Measurements from ENCODE around the gene ELL.
A peak's percentile ranks its signal among the peaks of the same experiment; 100 is the strongest.

The ELL gene

DNA sequence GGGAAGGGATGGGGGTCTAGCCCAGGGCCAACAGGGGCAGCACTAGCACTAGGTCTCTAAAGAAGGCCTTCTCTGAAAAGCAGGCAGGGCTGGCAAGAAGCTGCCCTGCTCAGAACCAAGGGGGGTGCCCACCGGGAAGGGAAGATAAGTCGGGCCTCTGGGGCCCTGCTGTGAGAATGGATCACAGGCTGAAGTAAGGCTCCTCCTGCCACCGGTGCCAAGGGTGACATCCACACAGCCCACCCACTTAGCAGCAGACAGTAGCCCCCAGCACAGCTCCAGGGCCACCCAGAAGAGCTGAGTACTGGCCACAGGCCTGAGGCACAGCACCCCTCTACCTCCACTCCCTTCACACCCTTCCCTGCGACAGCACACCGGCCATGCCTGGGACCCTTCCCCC lies 5.9 kb downstream of the ELL start:
- POLR2A ChIA-PET (ENCODE audit: low non-redundant PET), result no interaction called here
- peak overlapping the region; percentile 71 for H3K27ac ChIP-seq
- TF ChIP-seq, protein P1, sequence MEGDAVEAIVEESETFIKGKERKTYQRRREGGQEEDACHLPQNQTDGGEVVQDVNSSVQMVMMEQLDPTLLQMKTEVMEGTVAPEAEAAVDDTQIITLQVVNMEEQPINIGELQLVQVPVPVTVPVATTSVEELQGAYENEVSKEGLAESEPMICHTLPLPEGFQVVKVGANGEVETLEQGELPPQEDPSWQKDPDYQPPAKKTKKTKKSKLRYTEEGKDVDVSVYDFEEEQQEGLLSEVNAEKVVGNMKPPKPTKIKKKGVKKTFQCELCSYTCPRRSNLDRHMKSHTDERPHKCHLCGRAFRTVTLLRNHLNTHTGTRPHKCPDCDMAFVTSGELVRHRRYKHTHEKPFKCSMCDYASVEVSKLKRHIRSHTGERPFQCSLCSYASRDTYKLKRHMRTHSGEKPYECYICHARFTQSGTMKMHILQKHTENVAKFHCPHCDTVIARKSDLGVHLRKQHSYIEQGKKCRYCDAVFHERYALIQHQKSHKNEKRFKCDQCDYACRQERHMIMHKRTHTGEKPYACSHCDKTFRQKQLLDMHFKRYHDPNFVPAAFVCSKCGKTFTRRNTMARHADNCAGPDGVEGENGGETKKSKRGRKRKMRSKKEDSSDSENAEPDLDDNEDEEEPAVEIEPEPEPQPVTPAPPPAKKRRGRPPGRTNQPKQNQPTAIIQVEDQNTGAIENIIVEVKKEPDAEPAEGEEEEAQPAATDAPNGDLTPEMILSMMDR (conservative IDR thresholded peaks at IDR 0.05; ENCODE audit: low read depth), result no peak
- no peak for DNase-seq (ENCODE audit: low spot score)
- CTCF ChIA-PET, result interaction anchor here (0.6 kb wide), 2 partner anchors 50 to 139 kb away, joined by 3 read pairs; no protein-coding TSS in a partner anchor

DNA sequence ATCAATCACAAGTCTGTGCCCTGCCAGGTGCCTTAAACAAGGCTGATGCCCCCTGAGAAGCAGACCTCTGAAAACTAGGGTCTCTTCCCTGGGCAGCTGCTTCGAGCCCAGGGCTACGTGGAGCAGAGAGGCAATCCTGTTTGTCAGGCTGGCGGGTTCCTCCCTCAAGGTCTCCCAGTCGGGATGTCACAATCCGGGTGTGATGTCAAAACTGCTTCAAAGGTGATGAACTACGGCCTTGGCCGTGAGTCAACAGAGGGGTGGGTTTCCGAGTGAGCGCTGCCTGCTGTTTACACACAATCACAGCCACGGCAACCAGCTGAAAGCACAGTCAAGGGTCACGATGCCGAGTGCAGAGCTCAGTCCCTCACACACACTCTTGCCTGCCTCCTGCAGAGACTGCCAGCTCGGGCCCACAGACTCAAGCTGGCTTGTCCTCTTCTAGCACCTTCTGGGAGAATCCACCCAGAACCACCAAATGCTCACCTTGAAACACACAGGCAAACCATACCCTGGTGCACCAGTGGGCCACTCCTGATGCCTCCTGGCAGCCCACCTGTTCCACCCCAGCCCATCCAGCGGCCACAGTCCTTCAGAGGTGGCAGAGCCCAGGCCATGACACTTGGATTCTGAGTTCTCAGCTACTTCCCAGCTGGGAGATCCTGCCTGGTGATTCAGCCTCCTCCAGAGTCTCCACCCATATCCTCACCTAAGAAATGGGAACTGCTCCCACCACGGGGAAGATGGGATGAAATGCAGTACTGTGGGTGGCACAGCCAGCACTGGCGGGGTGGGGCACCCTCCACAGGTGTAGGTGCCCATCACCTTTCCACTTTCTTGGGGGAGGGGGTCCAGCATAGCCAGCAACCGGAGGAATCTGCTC lies 6.8 kb downstream of the ELL start:
- POLR2A ChIA-PET (ENCODE audit: low non-redundant PET), result no interaction called here
- TF ChIP-seq, protein P1 (conservative IDR thresholded peaks at IDR 0.05; ENCODE audit: low read depth), result no peak
- DNase-seq (ENCODE audit: low spot score), result peak; percentile 37
- CTCF ChIA-PET, result interaction anchor here (0.9 kb wide), 1 partner anchor 18 kb away, joined by 4 read pairs; no protein-coding TSS in a partner anchor
- H3K27ac ChIP-seq, result peak overlapping the region; percentile 71

DNA sequence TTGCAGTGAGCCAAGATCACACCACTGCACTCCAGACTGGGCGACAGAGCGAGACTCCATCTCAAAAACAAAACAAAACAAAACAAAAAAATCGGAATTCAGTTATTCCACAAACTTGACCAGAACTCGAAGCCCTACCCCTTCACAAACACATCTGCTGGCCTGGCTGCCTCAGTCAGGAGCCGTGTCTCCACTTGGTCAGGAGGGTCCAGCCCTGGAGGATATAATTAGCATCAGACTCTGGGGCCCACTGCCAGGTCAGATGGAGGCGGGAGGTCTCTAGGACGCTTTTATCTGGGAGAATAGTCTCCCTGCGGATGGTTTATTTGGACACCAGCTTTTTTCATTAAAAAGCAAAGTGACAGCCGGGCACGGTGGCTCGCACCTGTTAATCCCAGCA lies 8.0 kb downstream of the ELL start:
- TF ChIP-seq, protein P1 (conservative IDR thresholded peaks at IDR 0.05; ENCODE audit: low read depth), result no peak
- POLR2A ChIA-PET (ENCODE audit: low non-redundant PET), result no interaction called here
- CTCF ChIA-PET, result no interaction called here
- no peak for DNase-seq (ENCODE audit: low spot score)
- peak overlapping the region; percentile 44 for H3K27ac ChIP-seq

DNA sequence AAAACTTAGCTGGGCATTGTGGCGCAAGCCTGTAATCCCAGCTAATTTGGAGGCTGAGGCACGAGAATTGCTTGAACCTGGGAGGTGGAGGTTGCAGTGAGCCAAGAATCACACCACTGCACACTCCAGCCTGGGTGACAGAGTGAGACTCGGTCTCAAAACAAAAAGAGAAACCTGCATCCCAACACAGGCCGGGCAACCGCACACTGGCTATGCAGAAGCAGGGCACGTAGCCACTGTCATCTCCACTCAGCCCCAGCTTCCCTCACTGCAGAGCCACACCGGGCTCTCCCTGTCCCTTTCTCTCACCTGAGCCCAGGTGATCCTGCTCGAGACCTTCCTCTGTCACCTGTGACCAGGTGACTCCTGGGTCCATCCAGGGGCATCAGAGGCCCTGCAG lies 11.7 kb downstream of the ELL start:
- no peak for DNase-seq (ENCODE audit: low spot score)
- POLR2A ChIA-PET (ENCODE audit: low non-redundant PET), result no interaction called here
- TF ChIP-seq, protein P1 (conservative IDR thresholded peaks at IDR 0.05; ENCODE audit: low read depth), result no peak
- H3K27ac ChIP-seq, result peak overlapping the region; percentile 60
- CTCF ChIA-PET, result interaction anchor here (1.2 kb wide), 1 partner anchor 9 kb away, joined by 5 read pairs; no protein-coding TSS in a partner anchor

DNA sequence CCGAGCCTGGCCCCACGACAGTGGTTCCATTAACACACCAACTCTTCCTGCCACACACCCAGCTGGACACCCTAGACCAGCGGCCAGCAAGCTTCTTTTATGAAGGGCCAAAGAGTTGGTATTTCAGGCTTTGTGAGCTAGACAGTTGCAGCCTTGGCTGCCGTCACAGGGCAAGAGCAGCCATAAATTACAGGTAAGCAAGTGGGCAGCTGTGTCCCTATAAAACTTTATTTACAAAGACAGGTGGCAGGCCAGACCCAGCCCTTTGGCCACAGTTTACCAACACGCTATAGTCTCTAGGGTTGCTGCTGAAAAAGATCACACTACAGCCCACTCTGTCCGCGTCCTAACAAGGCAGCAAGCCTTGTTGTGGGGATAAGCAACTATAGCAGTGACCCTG lies 13.3 kb downstream of the ELL start:
- TF ChIP-seq, protein P1 (conservative IDR thresholded peaks at IDR 0.05; ENCODE audit: low read depth), result no peak
- ChIA-PET CTCF (interaction anchor here (0.8 kb wide), 1 partner anchor 12 kb away, joined by 4 read pairs; no protein-coding TSS in a partner anchor), POLR2A (ENCODE audit: low non-redundant PET) (no interaction called here)
- H3K27ac ChIP-seq, result peak overlapping the region; percentile 60
- no peak for DNase-seq (ENCODE audit: low spot score)

DNA sequence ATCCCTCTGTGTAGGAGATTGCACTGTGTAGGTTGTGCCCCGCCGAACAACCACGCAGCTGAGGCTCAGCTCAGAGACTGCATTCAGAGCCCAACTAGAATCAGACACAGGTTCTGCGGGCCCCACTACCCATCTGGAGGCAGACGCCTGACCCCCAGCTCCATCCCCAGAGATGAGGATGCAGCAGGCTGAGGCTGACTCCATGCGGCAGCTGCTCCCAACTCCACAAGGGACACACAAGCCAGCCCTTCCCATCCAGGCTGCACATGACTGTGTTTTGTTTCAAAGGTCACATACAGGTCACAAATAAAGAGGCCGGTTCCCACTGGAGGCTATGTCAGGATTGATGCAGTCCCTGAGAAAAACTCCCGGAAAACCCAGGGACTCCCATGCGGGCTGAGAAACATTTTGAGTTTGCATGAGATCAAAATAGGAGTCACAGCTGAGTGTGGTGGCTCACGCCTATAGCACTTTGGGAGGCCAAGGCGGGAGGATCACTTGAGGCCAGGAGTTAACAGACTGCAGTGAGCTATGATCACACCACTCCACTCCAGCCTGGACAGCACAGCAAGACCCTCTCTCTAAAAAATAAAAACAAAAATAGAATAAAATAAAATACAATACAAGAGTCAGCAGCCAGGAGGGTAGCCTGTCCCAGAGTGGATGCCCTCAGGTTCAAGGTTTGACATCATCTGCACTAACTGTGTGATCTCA lies 14.0 kb downstream of the ELL start:
- CTCF ChIA-PET, result interaction anchor here (1.3 to 2.0 kb wide), 3 partner anchors 12 to 57 kb away, joined by 7 read pairs; no protein-coding TSS in a partner anchor

More for the DNA sequence above, 14.0 kb downstream of the ELL start:
- TF ChIP-seq, protein P1 (conservative IDR thresholded peaks at IDR 0.05; ENCODE audit: low read depth), result no peak
- H3K27ac ChIP-seq, result peak overlapping the region; percentile 60
- no peak for DNase-seq (ENCODE audit: low spot score)
- POLR2A ChIA-PET (ENCODE audit: low non-redundant PET), result no interaction called here

Data from RWPE1 (cell line).